NCI-H2196 treated with DMSO at 0.1 percent for 48 hours (cell line): ENCODE measurements around the gene ZNF789.

ENCODE experiments used
- DNase-seq: peaks from one replicate; lab custom pipeline; 2025; ENCODE audit not compliant: unreplicated experiment; lab: John Stamatoyannopoulos, UW

The ZNF789 gene

GRCh38 chr7:99457650-99458493, 14.8 kb upstream of the ZNF789 start:
- no peak for DNase-seq

GRCh38 chr7:99459087-99459486, 13.6 kb upstream of the ZNF789 start:
- DNase-seq: no peak

GRCh38 chr7:99460651-99461050, 12.0 kb upstream of the ZNF789 start:
- DNase-seq: no peak

DNA sequence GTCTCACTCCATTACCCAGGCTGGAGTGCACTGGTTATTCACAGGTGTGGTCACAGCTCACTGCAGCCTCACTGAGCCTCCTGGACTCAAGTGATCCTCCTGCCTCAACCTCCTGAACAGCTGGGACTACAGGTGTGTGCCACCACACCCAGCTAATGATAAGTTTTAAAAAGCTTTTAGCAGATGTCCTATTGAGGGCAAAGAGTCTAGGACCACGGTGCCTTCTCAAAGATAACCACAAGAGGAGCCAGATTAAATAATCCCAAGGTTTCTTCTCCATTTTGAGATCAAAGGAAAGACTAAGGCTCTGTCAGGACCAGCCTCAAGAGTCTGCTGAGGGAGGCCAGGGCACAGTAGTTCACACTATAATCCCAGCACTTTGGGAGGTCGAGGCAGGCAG, 11.5 kb upstream of the ZNF789 start:
- DNase-seq: no peak

DNA sequence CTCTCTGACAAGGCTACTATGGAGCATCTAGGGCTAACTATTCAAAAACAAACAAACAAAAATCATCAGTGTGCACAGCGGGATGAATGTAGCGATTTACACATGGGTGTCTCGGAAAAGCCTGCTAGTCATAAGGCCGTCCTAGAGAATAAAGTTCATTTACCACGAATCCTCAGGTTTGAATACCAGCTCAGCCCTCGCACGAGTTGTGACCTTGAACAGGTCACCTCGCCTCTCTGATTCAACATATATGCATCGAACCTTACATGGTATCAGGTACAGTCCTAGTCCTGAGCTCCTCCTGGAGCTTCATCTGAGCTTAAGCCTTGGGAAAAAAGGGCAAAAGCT, 7.3 kb upstream of the ZNF789 start:
- no peak for DNase-seq

- no peak for DNase-seq
These were observed 4.3 kb upstream of the ZNF789 start for GRCh38 chr7:99468336-99468918.

GRCh38 chr7:99469381-99470065, 3.2 kb upstream of the ZNF789 start:
- no peak for DNase-seq

- peak; percentile 23 for DNase-seq
These were observed 566 bp downstream of the ZNF789 start for GRCh38 chr7:99473315-99473596.

DNA sequence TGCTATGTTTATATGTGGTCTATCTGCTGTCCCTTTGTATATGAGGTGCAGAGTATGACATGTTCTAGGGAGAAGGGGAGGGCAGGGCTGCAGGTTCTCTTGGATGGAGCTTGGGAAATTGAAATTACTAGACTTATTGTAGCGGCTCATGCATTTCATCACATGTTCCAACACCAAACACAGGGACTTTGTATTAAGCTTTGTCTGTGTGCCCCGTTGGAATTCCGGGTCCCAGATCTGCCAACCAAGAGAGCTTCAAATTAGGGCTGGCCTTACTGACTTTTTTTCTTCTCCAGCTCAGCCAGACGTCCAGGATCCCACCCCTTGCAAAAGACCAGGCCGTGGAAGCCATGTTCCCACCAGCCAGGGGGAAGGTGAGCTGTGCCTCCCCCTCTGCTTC, 3.4 kb downstream of the ZNF789 start:
- no peak for DNase-seq

- no peak for DNase-seq
These were observed 6.1 kb downstream of the ZNF789 start for GRCh38 chr7:99478464-99479440.

GRCh38 chr7:99485094-99485493, 12.4 kb downstream of the ZNF789 start:
- no peak for DNase-seq

DNA sequence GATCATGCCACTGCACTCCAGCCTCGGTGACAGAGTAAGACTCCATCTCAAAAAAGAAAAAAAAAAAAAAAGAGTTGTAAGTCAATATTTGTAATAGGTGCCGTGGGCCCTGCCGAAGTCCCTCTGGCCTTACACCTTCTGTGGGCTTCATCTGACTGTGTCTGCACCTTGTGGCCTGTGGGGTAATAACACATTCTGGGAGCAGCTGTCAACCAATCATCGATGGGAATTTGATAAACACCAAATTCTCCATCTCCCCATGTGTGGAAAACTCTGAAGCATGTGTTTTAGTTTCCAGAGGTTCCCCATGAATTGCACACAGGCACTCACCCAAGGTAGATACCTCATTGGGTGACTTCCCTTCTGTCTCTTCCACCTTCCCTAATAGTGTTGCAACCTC, 16.5 kb downstream of the ZNF789 start:
- no peak for DNase-seq

- no peak for DNase-seq
These were observed 18.2 kb downstream of the ZNF789 start for GRCh38 chr7:99490878-99491277.

DNA sequence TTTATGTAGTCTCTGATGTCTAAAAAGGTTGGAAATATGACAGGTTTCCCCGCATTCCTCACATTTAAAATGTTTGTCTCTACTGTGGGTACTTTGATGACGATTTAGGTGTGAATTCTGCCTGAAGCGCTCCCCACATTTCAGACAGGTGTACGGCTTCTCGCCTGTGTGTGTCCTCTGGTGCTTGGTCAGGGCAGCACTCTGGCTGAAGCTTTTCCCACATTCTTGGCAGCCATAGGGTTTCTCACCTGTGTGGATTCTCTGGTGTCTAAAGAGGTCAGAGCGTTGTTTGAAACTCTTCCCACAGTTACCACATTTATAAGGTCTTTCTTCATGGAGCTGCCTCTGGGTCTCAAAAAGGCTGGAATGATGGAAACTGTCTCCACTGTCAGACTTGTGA, 21.1 kb downstream of the ZNF789 start:
- no peak for DNase-seq

DNA sequence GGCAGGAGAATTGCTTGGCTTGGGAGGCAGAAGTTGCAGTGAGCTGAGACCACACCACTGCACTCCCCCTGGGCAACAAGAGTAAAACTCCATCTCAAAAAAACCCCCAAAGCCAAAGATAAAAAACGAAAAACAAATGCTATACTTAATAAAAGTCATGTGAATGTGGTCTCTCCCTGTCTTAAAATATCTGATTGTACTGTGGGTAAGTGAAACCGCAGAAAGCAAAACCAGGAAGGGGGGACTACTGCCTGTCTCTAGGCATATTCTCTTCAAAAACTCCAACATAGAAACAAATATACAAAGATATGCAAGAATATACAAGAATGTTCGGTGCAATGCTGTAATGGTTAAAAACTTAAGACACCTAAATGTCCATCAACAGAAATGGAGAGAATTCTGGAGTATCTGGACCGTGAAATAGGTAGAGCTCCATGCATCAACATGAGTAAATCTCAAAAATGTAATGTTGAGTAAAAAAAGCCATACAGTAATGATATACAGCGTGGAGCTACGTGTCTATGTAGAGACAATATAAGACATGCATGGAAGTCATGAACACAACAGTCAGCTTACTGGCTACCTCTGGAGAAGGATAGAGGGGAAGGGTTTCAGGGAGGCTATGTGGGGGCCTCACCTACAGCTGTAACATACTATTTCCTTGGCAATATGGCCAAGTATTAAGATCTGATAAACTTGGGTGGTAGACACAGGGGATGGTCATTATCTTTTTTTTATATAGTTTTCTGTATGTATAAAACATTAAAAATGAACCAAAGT, 25.3 kb downstream of the ZNF789 start:
- no peak for DNase-seq

DNA sequence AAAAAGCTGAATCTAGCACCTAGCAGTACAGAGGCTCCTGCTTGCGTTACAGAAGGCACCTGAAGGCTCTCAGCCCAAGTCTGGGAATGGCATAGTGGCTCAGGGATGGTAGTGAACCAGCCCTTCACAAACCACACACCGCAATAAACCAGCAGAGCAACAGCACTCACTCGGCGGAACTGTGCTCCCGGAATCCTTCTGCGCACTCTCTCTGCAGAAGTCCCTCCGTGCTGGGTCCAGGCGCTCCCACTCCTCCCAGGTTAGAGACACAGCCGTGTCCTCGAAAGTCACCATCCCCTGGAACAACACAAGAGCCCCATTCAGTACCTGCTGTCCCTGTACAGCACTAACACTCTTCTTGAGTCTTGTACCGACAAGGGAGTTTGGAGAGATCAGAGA, 25.9 kb downstream of the ZNF789 start:
- no peak for DNase-seq

- no peak for DNase-seq
These were observed 26.7 kb downstream of the ZNF789 start for GRCh38 chr7:99499371-99499720.

DNA sequence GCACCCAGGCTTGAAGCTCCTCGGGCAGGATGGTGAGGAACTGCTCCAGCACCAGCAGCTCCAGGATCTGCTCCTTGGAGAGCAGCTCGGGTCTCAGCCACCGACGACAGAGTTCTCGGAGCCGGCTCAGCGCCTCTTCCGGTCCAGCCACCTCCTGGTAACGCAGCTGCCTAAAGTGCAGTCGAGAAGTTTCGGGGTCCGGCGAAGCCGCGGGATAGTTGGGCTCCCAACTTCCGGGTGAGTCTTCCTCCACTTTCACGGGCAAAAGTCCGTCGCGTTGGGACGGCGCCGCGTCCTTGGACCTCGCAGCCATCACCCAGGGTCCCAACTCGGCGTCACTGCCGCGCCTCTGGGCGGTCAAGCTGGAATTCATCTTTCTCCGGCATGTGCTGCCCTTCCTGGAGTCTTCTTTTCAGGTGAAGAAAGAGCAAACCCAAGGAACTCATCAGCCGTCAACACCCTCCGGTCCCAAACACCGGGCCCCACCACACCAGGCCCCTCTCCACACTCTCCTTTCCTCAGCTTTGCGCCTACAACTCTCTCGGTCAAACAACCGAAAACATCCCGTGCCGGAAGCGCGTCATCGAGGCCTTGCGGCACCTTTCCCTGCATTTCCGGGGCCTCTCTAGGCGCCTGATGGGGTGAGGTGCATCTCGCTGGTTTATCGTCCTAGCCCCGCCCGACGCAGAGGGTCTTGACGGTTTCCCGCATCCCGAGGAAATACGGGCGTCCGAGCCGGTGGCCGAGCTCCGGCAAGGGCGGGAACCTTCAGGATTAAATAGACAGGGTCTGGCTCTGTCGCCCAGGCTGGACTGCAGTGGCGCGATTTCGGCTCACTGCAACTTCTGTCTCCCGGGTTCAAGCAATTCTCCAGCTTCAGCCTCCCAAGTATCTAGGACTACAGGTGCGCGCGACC, 27.3 kb downstream of the ZNF789 start, which contains the start of gene ZNF394:
Gene ZNF394 (minus strand): TSS at position 561 of the 916 bp plus-strand sequence. CDS start 188 bp downstream, at position 373.
- DNase-seq: peak; percentile 78

GRCh38 chr7:99500637-99501009, 27.9 kb downstream of the ZNF789 start:
- DNase-seq: no peak
